ENCODE measurements around the gene JAZF1.

JAZF1 gene

GRCh38 chr7:28076423-28077200, 104.0 kb downstream of the JAZF1 start:
- Histone ChIP-seq H3F3A (ENCODE audit: insufficient read depth) (no peaks in the 10 kb centered on the region), H3K4me2 (ENCODE audit: low read depth, low read length, poor library complexity, severe bottlenecking) (no peak overlapping the region), H3K79me2 (ENCODE audit: insufficient read depth, low read length) (no peaks in the 10 kb centered on the region), H3K9me2 (replicated peaks; ENCODE audit: insufficient read depth, low read length) (no peaks in the 10 kb centered on the region), H3K9ac (ENCODE audit: low read length) (no peak overlapping the region), H2AFZ (ENCODE audit: low read depth, low read length, severe bottlenecking) (no peak overlapping the region), H3K9me3 (ENCODE audit: insufficient read depth, low read length) (no peaks in the 10 kb centered on the region), H4K20me1 (ENCODE audit: low read depth, low read length) (no peaks in the 10 kb centered on the region), H3K4me3 (ENCODE audit: insufficient read depth, low read length, poor library complexity, severe bottlenecking) (no peak overlapping the region), H3K27me3 (ENCODE audit: low read length) (no peaks in the 10 kb centered on the region), H3K27ac (ENCODE audit: low read depth, low read length) (no peak overlapping the region), H3K36me3 (ENCODE audit: low read length) (no peaks in the 10 kb centered on the region)
- TF ChIP-seq EZH2phosphoT487 (conservative IDR thresholded peaks at IDR 0.05; ENCODE audit: low read length) (no peak), CTCF (IDR thresholded peaks at IDR 0.05; ENCODE audit: insufficient read depth, low read length, poor library complexity, severe bottlenecking) (no peak)

- Histone ChIP-seq H3K9me3 (ENCODE audit: insufficient read depth, low read length) (no peaks in the 10 kb centered on the region), H3K36me3 (ENCODE audit: low read length) (no peaks in the 10 kb centered on the region), H3K27me3 (ENCODE audit: low read length) (no peaks in the 10 kb centered on the region), H3K4me3 (ENCODE audit: insufficient read depth, low read length, poor library complexity, severe bottlenecking) (no peak overlapping the region), H3K9me2 (replicated peaks; ENCODE audit: insufficient read depth, low read length) (no peaks in the 10 kb centered on the region), H4K20me1 (ENCODE audit: low read depth, low read length) (no peaks in the 10 kb centered on the region), H3K27ac (ENCODE audit: low read depth, low read length) (no peak overlapping the region), H2AFZ (ENCODE audit: low read depth, low read length, severe bottlenecking) (no peak overlapping the region), H3F3A (ENCODE audit: insufficient read depth) (no peaks in the 10 kb centered on the region), H3K9ac (ENCODE audit: low read length) (no peak overlapping the region), H3K4me2 (ENCODE audit: low read depth, low read length, poor library complexity, severe bottlenecking) (no peak overlapping the region), H3K79me2 (ENCODE audit: insufficient read depth, low read length) (no peaks in the 10 kb centered on the region)
- TF ChIP-seq EZH2phosphoT487 (conservative IDR thresholded peaks at IDR 0.05; ENCODE audit: low read length) (no peak), CTCF (IDR thresholded peaks at IDR 0.05; ENCODE audit: insufficient read depth, low read length, poor library complexity, severe bottlenecking) (no peak)
These were observed 104.8 kb downstream of the JAZF1 start for GRCh38 chr7:28075674-28076358.

- H3K9me3 ChIP-seq (ENCODE audit: insufficient read depth, low read length): no peaks in the 10 kb centered on the region
- H3K79me2 ChIP-seq (ENCODE audit: insufficient read depth, low read length): no peaks in the 10 kb centered on the region
- no peaks in the 10 kb centered on the region for H3F3A ChIP-seq (ENCODE audit: insufficient read depth)
- H3K9ac ChIP-seq (ENCODE audit: low read length): no peak overlapping the region
- TF ChIP-seq CTCF (IDR thresholded peaks at IDR 0.05; ENCODE audit: insufficient read depth, low read length, poor library complexity, severe bottlenecking) (no peak), EZH2phosphoT487 (conservative IDR thresholded peaks at IDR 0.05; ENCODE audit: low read length) (no peak)
- H2AFZ ChIP-seq (ENCODE audit: low read depth, low read length, severe bottlenecking): no peak overlapping the region
- H3K4me3 ChIP-seq (ENCODE audit: insufficient read depth, low read length, poor library complexity, severe bottlenecking): no peak overlapping the region
- H3K27ac ChIP-seq (ENCODE audit: low read depth, low read length): no peak overlapping the region
- H4K20me1 ChIP-seq (ENCODE audit: low read depth, low read length): no peaks in the 10 kb centered on the region
- no peaks in the 10 kb centered on the region for H3K36me3 ChIP-seq (ENCODE audit: low read length)
- no peaks in the 10 kb centered on the region for H3K9me2 ChIP-seq (replicated peaks; ENCODE audit: insufficient read depth, low read length)
- no peaks in the 10 kb centered on the region for H3K27me3 ChIP-seq (ENCODE audit: low read length)
- no peak overlapping the region for H3K4me2 ChIP-seq (ENCODE audit: low read depth, low read length, poor library complexity, severe bottlenecking)
These were observed 107.6 kb downstream of the JAZF1 start for GRCh38 chr7:28072876-28073514.

All from SU-DHL-6 (cell line).